ENCODE measurements around the gene ZNF609. TPM values are rescaled to one million over a fixed set of nuclear protein-coding genes. Genes with fewer than 3 reads are reported as not detected.

The ZNF609 gene
- total RNA-seq, 2 donors from 2014 or later, result 52.3 to 54.8 TPM

GRCh38 chr15:64566102-64566501, 105.7 kb downstream of the ZNF609 start:
- peaks cover 29% of the 10 kb centered on the region for H3K36me3 Mint-ChIP-seq (ENCODE audit: low read depth)
- H3K4me1 Mint-ChIP-seq, result peaks cover 28% of the 10 kb centered on the region
- H3K9ac ChIP-seq (ENCODE audit: extremely low read depth, low read length, poor library complexity, severe bottlenecking), result no peak overlapping the region
- no peak overlapping the region for H3K27ac Mint-ChIP-seq
- no peaks in the 10 kb centered on the region for H3K27me3 Mint-ChIP-seq (ENCODE audit: insufficient read depth)
- no peak for TF ChIP-seq CTCF (conservative IDR thresholded peaks at IDR 0.05)
- no peak overlapping the region for H3K27ac ChIP-seq (ENCODE audit: low read depth, low read length)
- 78 to 94% methylated on average over 2 of the region's 2 CpGs for WGBS, 2 experiments (ENCODE audit: insufficient coverage in 1 of 2, insufficient read length in 1 of 2)
- no peak for DNase-seq
- H3K4me3 ChIP-seq (ENCODE audit: low read length), result no peak overlapping the region
- H3K9me3 Mint-ChIP-seq, result no peaks in the 10 kb centered on the region
- H3K4me3 Mint-ChIP-seq, result no peak overlapping the region
- H3K36me3 ChIP-seq (ENCODE audit: control insufficient read depth, insufficient read depth, low read length), result peaks cover 16% of the 10 kb centered on the region
- no peaks in the 10 kb centered on the region for H3K9me3 ChIP-seq (ENCODE audit: control insufficient read depth, low read length)
- H3K27me3 ChIP-seq (ENCODE audit: control insufficient read depth, insufficient read depth, low read length, poor library complexity, severe bottlenecking), result no peaks in the 10 kb centered on the region
- H3K4me1 ChIP-seq (ENCODE audit: control insufficient read depth, insufficient read depth, low read length), result no peaks in the 10 kb centered on the region

- DNase-seq, result no peak
- H3K4me1 Mint-ChIP-seq, result peaks cover 30% of the 10 kb centered on the region
- 83 to 95% methylated on average over 9 to 11 of the region's 11 CpGs for WGBS, 2 experiments (ENCODE audit: insufficient coverage in 1 of 2, insufficient read length in 1 of 2)
- H3K27me3 ChIP-seq (ENCODE audit: control insufficient read depth, insufficient read depth, low read length, poor library complexity, severe bottlenecking), result no peaks in the 10 kb centered on the region
- H3K9me3 ChIP-seq (ENCODE audit: control insufficient read depth, low read length), result no peaks in the 10 kb centered on the region
- H3K27me3 Mint-ChIP-seq (ENCODE audit: insufficient read depth), result no peaks in the 10 kb centered on the region
- no peaks in the 10 kb centered on the region for H3K4me1 ChIP-seq (ENCODE audit: control insufficient read depth, insufficient read depth, low read length)
- no peak overlapping the region for H3K27ac ChIP-seq (ENCODE audit: low read depth, low read length)
- peaks cover 29% of the 10 kb centered on the region for H3K36me3 Mint-ChIP-seq (ENCODE audit: low read depth)
- H3K9me3 Mint-ChIP-seq, result no peaks in the 10 kb centered on the region
- no peak for TF ChIP-seq CTCF (conservative IDR thresholded peaks at IDR 0.05)
- H3K36me3 ChIP-seq (ENCODE audit: control insufficient read depth, insufficient read depth, low read length), result peaks cover 16% of the 10 kb centered on the region
- H3K9ac ChIP-seq (ENCODE audit: extremely low read depth, low read length, poor library complexity, severe bottlenecking), result no peak overlapping the region
- no peak overlapping the region for H3K4me3 Mint-ChIP-seq
- H3K27ac Mint-ChIP-seq, result no peak overlapping the region
- no peak overlapping the region for H3K4me3 ChIP-seq (ENCODE audit: low read length)
Measured at GRCh38 chr15:64566629-64567427, 106.5 kb downstream of the ZNF609 start.

- Histone ChIP-seq H3K4me3 (ENCODE audit: low read length) (no peak overlapping the region), H3K9ac (ENCODE audit: extremely low read depth, low read length, poor library complexity, severe bottlenecking) (no peak overlapping the region), H3K4me1 (ENCODE audit: control insufficient read depth, insufficient read depth, low read length) (no peaks in the 10 kb centered on the region), H3K36me3 (ENCODE audit: control insufficient read depth, insufficient read depth, low read length) (peaks cover 5% of the 10 kb centered on the region), H3K9me3 (ENCODE audit: control insufficient read depth, low read length) (no peaks in the 10 kb centered on the region), H3K27ac (ENCODE audit: low read depth, low read length) (no peak overlapping the region), H3K27me3 (ENCODE audit: control insufficient read depth, insufficient read depth, low read length, poor library complexity, severe bottlenecking) (no peaks in the 10 kb centered on the region)
- TF ChIP-seq CTCF (conservative IDR thresholded peaks at IDR 0.05), result no peak
- DNase-seq, result no peak
- Mint-ChIP-seq H3K36me3 (ENCODE audit: low read depth) (peaks cover 19% of the 10 kb centered on the region), H3K9me3 (no peaks in the 10 kb centered on the region), H3K4me1 (peaks cover 33% of the 10 kb centered on the region), H3K27me3 (ENCODE audit: insufficient read depth) (no peaks in the 10 kb centered on the region), H3K27ac (no peak overlapping the region), H3K4me3 (no peak overlapping the region)
Measured at GRCh38 chr15:64568765-64569164, 108.4 kb downstream of the ZNF609 start.
